Nasal cavity respiratory epithelium epithelial cell of viscerocranial mucosa (primary cell): ENCODE data around the gene ART4. TPM values are rescaled to one million over a fixed set of nuclear protein-coding genes. Genes with fewer than 3 reads are reported as not detected.

Source experiments
- total RNA-seq: library from RNA; depleted of rRNA; stranded (reverse); fragments of >200 nt; gene quantifications from 2 replicates; pipeline ENCODE4 v1.2.3, GENCODE V29; 2014

Gene ART4, protein sequence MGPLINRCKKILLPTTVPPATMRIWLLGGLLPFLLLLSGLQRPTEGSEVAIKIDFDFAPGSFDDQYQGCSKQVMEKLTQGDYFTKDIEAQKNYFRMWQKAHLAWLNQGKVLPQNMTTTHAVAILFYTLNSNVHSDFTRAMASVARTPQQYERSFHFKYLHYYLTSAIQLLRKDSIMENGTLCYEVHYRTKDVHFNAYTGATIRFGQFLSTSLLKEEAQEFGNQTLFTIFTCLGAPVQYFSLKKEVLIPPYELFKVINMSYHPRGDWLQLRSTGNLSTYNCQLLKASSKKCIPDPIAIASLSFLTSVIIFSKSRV
- not detected in 2 replicates for total RNA-seq

DNA sequence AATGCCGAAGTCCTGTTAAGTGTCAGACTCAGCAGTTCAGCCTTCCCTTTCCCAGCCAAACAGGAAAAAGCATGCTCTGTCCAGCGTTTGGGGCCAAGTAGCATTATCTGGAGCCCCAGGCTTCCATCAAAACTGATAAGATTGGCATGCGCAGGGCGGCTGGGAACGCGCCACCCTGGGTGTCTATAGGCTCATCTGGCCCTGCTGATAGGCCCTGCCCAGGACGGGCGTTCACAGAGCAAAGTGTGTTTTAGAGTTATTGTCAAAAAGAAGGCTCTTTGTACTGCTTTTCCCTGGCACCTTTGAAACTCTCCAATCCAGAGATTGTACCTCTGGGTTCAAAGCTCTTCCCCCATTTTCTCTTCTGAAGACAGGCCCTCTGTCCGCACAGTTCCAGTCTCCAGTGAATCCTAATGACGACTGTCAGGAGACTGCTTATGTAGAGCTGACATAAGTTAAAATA, at the start of gene ART4:
Gene ART4 (minus strand): TSS at position 102 of the 463 bp plus-strand sequence. CDS start 413 bp downstream, outside the sequence.

DNA sequence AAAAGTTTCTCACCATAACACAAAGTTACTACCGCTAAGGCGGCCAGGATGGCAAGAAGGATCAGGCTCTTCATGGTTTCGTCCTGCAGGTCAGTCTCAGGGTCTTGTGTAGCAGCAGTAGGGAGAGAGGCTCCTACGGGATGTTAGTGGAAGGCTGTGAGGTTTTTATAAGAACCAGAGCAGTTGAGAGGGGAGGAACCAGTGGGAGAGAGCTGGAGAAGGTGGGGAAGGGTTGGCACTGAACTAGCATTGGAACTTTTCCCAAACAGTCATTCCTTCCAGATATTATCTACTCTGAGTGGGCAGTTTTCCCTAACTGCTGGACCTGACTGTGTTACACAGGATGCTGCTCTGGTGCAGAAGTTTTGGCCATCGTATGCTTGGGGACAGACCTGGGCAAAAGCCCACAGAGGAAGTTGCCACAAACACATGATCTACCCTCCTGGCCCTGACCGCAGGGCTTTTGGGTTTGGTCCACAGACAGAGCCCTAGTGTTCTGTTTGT, 42.4 kb upstream of the ART4 start, which contains the start of gene MGP:
Gene MGP (minus strand): TSS at position 137 of the 504 bp plus-strand sequence. CDS start 63 bp downstream, at position 74.

GRCh38 chr12:14814014-14814413, 29.3 kb downstream of the ART4 start, which contains the start of gene SMCO3:
Gene SMCO3, minus strand, starts transcription at chr12:14814182. Its CDS starts 7,502 bp downstream, at chr12:14806680.

DNA sequence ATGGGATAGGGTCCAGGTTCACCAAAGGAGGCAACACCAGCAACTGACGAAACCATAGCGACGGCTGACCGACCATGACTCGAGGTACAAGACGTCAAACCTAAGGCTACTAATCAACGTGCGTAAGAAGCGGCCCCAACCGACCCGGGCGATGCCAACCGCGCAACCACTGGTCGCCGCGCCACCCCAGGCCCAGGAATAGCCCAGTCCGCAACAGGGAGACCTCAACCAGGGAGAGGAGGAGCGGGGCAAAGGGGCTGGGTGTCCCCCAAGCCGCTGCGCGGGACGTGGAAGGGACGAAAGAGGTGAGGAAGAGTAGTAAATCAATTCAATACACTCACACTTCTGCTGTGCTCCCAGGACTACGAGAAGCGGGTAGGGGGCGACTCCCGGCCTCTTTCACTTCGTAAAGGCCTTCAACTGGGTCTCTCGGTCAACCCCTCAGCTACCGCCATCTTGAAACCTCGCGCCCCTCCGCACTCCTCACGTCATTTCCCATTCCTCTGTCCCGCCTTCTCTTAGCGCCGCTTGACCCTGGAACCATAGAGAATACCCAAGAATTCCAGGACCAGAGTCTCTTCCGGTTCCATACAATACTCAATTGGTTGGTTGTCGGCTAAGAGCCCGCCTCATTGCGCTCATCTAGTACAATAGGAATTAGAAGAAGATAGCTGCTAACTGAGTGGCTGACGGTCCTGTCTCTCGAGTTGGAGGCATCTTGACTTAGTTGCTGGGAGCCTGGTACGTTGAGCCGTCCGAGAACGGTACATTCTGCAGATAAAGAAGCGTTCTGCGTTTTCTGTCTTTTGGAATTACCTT, 40.1 kb downstream of the ART4 start, which contains the start of the genes C12orf60 and WBP11:
Gene C12orf60 (plus strand): TSS at position 660 of the 819 bp plus-strand sequence. CDS start 19,266 bp downstream, outside the sequence.
Gene WBP11 (minus strand): TSS at position 468 of the 819 bp plus-strand sequence. CDS start 2,095 bp downstream, outside the sequence.

Other genes with a start within 250 kb of the ART4 start
- gene GUCY2C, start 146.9 kb downstream of the ART4 start, total RNA-seq = under 0.01 TPM in 1 of 2 replicates, not detected in the other
- gene WBP11, start 40.0 kb downstream of the ART4 start, total RNA-seq = 9.6 and 14.9 TPM in 2 replicates
- gene C12orf60, start 39.9 kb downstream of the ART4 start, total RNA-seq = 1.3 and 2.7 TPM in 2 replicates
- gene SMCO3, start 29.3 kb downstream of the ART4 start, total RNA-seq = not detected in 2 replicates
- gene MGP, start 42.3 kb upstream of the ART4 start, total RNA-seq = not detected in 2 replicates
- gene ERP27, start 95.0 kb upstream of the ART4 start, total RNA-seq = 0.34 and 3.6 TPM in 2 replicates
- 0.68 and 4.8 TPM in 2 replicates for gene ARHGDIB, start 118.1 kb upstream of the ART4 start, total RNA-seq
- gene PDE6H, start 129.5 kb upstream of the ART4 start, total RNA-seq = not detected in 2 replicates